ENCODE measurements around the gene CES4A.

The CES4A gene

GRCh38 chr16:67022531-67023214 lies 34.3 kb downstream of the CES4A start:
- Histone ChIP-seq H3F3A (ENCODE audit: insufficient read depth, low read length) (no peaks in the 10 kb centered on the region), H3K4me2 (ENCODE audit: low read length) (no peak overlapping the region), H3K27ac (ENCODE audit: low read depth, low read length, poor library complexity, severe bottlenecking) (no peak overlapping the region), H4K20me1 (ENCODE audit: insufficient read depth, low read length) (no peaks in the 10 kb centered on the region), H3K9me2 (ENCODE audit: low read depth, low read length) (no peaks in the 10 kb centered on the region), H3K79me2 (ENCODE audit: insufficient read depth, low read length) (no peaks in the 10 kb centered on the region), H3K9ac (ENCODE audit: low read length) (no peak overlapping the region), H3K27me3 (ENCODE audit: insufficient read depth, low read length) (no peaks in the 10 kb centered on the region), H3K4me1 (ENCODE audit: insufficient read depth, low read length, severe bottlenecking) (no peaks in the 10 kb centered on the region), H2AFZ (ENCODE audit: low read length) (no peak overlapping the region), H3K9me3 (ENCODE audit: low read length) (no peaks in the 10 kb centered on the region), H3K4me3 (ENCODE audit: low read depth, low read length, poor library complexity, severe bottlenecking) (no peak overlapping the region), H3K36me3 (ENCODE audit: insufficient read depth, low read length) (no peaks in the 10 kb centered on the region)
- TF ChIP-seq CTCF (IDR thresholded peaks at IDR 0.05; ENCODE audit: low read length) = no peak
- TF ChIP-seq EZH2 (IDR thresholded peaks at IDR 0.05; ENCODE audit: borderline replicate concordance, low read length) = no peak

- no peak for TF ChIP-seq EZH2 (IDR thresholded peaks at IDR 0.05; ENCODE audit: borderline replicate concordance, low read length)
- H3K4me1 ChIP-seq (ENCODE audit: insufficient read depth, low read length, severe bottlenecking) = peaks cover 8% of the 10 kb centered on the region
- no peak overlapping the region for H3K4me2 ChIP-seq (ENCODE audit: low read length)
- H2AFZ ChIP-seq (ENCODE audit: low read length) = no peak overlapping the region
- H3F3A ChIP-seq (ENCODE audit: insufficient read depth, low read length) = no peaks in the 10 kb centered on the region
- H3K4me3 ChIP-seq (ENCODE audit: low read depth, low read length, poor library complexity, severe bottlenecking) = no peak overlapping the region
- H4K20me1 ChIP-seq (ENCODE audit: insufficient read depth, low read length) = no peaks in the 10 kb centered on the region
- H3K36me3 ChIP-seq (ENCODE audit: insufficient read depth, low read length) = no peaks in the 10 kb centered on the region
- no peaks in the 10 kb centered on the region for H3K9me2 ChIP-seq (ENCODE audit: low read depth, low read length)
- H3K79me2 ChIP-seq (ENCODE audit: insufficient read depth, low read length) = no peaks in the 10 kb centered on the region
- H3K9me3 ChIP-seq (ENCODE audit: low read length) = no peaks in the 10 kb centered on the region
- no peaks in the 10 kb centered on the region for H3K27me3 ChIP-seq (ENCODE audit: insufficient read depth, low read length)
- H3K9ac ChIP-seq (ENCODE audit: low read length) = no peak overlapping the region
- no peak overlapping the region for H3K27ac ChIP-seq (ENCODE audit: low read depth, low read length, poor library complexity, severe bottlenecking)
Measured at GRCh38 chr16:67023689-67024088, 35.3 kb downstream of the CES4A start.

GRCh38 chr16:67024384-67025209 lies 36.2 kb downstream of the CES4A start:
- Histone ChIP-seq H3K4me3 (ENCODE audit: low read depth, low read length, poor library complexity, severe bottlenecking) (no peak overlapping the region), H3K36me3 (ENCODE audit: insufficient read depth, low read length) (no peaks in the 10 kb centered on the region), H4K20me1 (ENCODE audit: insufficient read depth, low read length) (no peaks in the 10 kb centered on the region), H2AFZ (ENCODE audit: low read length) (no peak overlapping the region), H3K9me3 (ENCODE audit: low read length) (no peaks in the 10 kb centered on the region), H3K9ac (ENCODE audit: low read length) (no peak overlapping the region), H3F3A (ENCODE audit: insufficient read depth, low read length) (no peaks in the 10 kb centered on the region), H3K9me2 (ENCODE audit: low read depth, low read length) (no peaks in the 10 kb centered on the region), H3K4me2 (ENCODE audit: low read length) (no peak overlapping the region), H3K4me1 (ENCODE audit: insufficient read depth, low read length, severe bottlenecking) (peaks cover 8% of the 10 kb centered on the region), H3K27me3 (ENCODE audit: insufficient read depth, low read length) (no peaks in the 10 kb centered on the region), H3K79me2 (ENCODE audit: insufficient read depth, low read length) (no peaks in the 10 kb centered on the region), H3K27ac (ENCODE audit: low read depth, low read length, poor library complexity, severe bottlenecking) (no peak overlapping the region)
- TF ChIP-seq CTCF (IDR thresholded peaks at IDR 0.05; ENCODE audit: low read length) (no peak), EZH2 (IDR thresholded peaks at IDR 0.05; ENCODE audit: borderline replicate concordance, low read length) (no peak)
